Prostate gland (tissue), 2 donors: ENCODE data around the gene SUPT3H.

Source experiments
- POLR2A ChIP-seq: fragments of 450-650 bp; IDR thresholded peaks from one replicate; pipeline ENCODE4 v1.6.1; 2016; ENCODE audit warnings: antibody characterized with exemption, mild to moderate bottlenecking
- POLR2AphosphoS5 ChIP-seq: sonication (generic); formaldehyde crosslinking; IDR thresholded peaks from one replicate; pipeline ENCODE4 v1.6.1; 2017; ENCODE audit warnings: antibody characterized with exemption
- TF ChIP-seq, protein P1 (sequence below), 4 experiments: fragments of 200-600 bp in 2 of 4; fragments of 450-650 bp in 2 of 4; sonication (generic) in 2 of 4; IDR thresholded peaks; 1 replicate in 3 of 4; 2 replicates in 1 of 4; pipeline ENCODE4 v1.5.1; 2016 to 2019; ENCODE audit warnings: antibody characterized with exemption in 4 of 4, mild to moderate bottlenecking in 2 of 4, moderate library complexity in 2 of 4

DNA sequence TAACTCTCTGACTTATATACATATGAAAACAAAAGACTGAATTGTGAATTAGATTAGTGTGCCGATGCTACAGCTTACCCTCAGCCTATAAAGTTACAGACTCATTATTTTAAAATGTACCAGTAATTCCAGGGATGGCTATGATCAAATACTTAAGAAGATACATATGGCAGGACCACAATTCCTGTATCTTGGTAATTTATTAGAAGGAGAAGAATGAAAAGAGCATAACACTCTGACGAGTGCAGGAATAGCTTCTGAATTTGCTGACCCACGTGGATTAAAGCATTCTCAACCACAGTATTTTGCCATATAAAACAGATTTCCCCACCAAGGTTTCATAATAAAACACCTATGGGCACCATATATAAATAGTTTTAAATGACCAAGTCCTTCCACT, 418.1 kb downstream of the SUPT3H start:
- TF ChIP-seq POLR2A, result no peak
- TF ChIP-seq, protein P1, sequence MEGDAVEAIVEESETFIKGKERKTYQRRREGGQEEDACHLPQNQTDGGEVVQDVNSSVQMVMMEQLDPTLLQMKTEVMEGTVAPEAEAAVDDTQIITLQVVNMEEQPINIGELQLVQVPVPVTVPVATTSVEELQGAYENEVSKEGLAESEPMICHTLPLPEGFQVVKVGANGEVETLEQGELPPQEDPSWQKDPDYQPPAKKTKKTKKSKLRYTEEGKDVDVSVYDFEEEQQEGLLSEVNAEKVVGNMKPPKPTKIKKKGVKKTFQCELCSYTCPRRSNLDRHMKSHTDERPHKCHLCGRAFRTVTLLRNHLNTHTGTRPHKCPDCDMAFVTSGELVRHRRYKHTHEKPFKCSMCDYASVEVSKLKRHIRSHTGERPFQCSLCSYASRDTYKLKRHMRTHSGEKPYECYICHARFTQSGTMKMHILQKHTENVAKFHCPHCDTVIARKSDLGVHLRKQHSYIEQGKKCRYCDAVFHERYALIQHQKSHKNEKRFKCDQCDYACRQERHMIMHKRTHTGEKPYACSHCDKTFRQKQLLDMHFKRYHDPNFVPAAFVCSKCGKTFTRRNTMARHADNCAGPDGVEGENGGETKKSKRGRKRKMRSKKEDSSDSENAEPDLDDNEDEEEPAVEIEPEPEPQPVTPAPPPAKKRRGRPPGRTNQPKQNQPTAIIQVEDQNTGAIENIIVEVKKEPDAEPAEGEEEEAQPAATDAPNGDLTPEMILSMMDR (IDR thresholded peaks at IDR 0.05), result no peak
- no peak for TF ChIP-seq POLR2AphosphoS5
